ENCODE measurements around the gene SLC34A1.

Gene SLC34A1

DNA sequence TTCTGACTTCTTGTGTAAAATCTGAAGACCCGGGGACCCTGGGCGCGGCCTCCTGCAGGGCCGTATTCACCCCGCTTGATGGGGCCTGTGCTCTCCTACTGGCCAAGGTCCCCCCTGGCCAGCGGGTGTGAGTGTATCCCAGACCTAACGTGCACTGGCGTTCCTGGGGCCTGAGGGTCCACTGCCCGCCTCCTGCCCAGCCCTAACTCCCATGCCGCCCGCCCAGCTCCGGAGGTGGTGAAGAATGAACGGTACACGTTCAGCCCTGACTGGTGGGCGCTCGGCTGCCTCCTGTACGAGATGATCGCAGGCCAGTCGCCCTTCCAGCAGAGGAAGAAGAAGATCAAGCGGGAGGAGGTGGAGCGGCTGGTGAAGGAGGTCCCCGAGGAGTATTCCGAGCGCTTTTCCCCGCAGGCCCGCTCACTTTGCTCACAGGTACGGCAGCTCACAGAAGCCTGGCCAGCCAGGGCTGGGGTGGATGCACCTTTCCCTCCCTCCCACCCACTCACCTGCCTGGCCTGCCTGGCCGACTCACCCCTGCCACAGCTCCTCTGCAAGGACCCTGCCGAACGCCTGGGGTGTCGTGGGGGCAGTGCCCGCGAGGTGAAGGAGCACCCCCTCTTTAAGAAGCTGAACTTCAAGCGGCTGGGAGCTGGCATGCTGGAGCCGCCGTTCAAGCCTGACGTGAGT is 51.8 kb downstream of the SLC34A1 start:
- Histone ChIP-seq H3K27me3 (no peaks in the 10 kb centered on the region), H3K9ac (no peak overlapping the region), H3K4me2 (no peak overlapping the region), H3K4me1 (peaks cover 51% of the 10 kb centered on the region), H4K20me1 (peaks cover 6% of the 10 kb centered on the region; the same call in 1 of the 2 replicates), H3K9me3 (no peaks in the 10 kb centered on the region), H3K36me3 (peaks cover 89% of the 10 kb centered on the region), H3K4me3 (no peak overlapping the region), H3K27ac (peak overlapping the region; percentile 35; the same call in 1 of the 2 replicates)
- no peak for TF ChIP-seq Cebpa-rat (IDR thresholded peaks at IDR 0.05)

GRCh38 chr5:177437623-177438022 is 53.4 kb downstream of the SLC34A1 start:
- Histone ChIP-seq H3K4me1 (peaks cover 41% of the 10 kb centered on the region), H3K9me3 (no peaks in the 10 kb centered on the region), H3K9ac (no peak overlapping the region), H3K4me3 (no peak overlapping the region), H3K4me2 (no peak overlapping the region), H3K27me3 (no peaks in the 10 kb centered on the region), H3K27ac (no peak overlapping the region), H3K36me3 (peaks cover 100% of the 10 kb centered on the region), H4K20me1 (peaks cover 9% of the 10 kb centered on the region; the same call in 1 of the 2 replicates)
- TF ChIP-seq Cebpa-rat (IDR thresholded peaks at IDR 0.05), result no peak

GRCh38 chr5:177438468-177438867 is 54.2 kb downstream of the SLC34A1 start:
- Histone ChIP-seq H3K27me3 (no peaks in the 10 kb centered on the region), H3K9ac (no peak overlapping the region), H3K4me1 (peaks cover 32% of the 10 kb centered on the region), H3K9me3 (no peaks in the 10 kb centered on the region), H4K20me1 (peaks cover 9% of the 10 kb centered on the region; the same call in 1 of the 2 replicates), H3K27ac (no peak overlapping the region), H3K4me3 (no peak overlapping the region), H3K36me3 (peaks cover 100% of the 10 kb centered on the region), H3K4me2 (no peak overlapping the region)
- TF ChIP-seq Cebpa-rat (IDR thresholded peaks at IDR 0.05), result no peak

DNA sequence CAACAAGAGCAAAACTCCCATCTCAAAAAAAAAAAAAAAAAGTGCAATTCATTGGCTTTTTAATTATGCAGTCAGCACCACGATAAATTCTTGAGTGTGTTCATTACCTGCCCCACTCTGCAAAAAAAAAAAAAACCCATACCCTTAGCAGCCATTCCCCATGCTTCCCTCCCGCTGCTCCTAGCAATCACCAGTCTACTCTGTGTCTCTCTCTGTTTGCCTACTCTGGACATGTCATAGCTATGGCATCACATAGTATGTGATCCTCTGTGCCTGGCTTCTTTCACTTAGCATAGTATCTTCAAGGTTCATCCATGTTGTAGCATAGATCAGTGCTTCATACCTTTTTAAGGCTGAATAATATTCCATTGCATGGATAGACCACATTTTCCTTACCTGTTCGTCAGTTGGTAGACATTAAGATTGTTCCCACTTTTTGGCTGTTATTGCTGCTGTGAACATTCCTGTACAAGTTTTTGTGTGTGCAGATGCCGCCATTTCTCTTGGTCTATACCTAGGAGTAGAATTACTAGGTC is 55.4 kb downstream of the SLC34A1 start:
- TF ChIP-seq Cebpa-rat (IDR thresholded peaks at IDR 0.05), result no peak
- Histone ChIP-seq H3K36me3 (peaks cover 94% of the 10 kb centered on the region), H3K4me2 (no peak overlapping the region), H3K27me3 (no peaks in the 10 kb centered on the region), H3K9me3 (no peaks in the 10 kb centered on the region), H3K4me1 (peaks cover 29% of the 10 kb centered on the region), H3K27ac (no peak overlapping the region), H4K20me1 (peaks cover 9% of the 10 kb centered on the region; the same call in 1 of the 2 replicates), H3K4me3 (no peak overlapping the region), H3K9ac (no peak overlapping the region)

- peak overlapping the region; percentile 41; the same call in 1 of the 2 replicates for H3K27ac ChIP-seq
- TF ChIP-seq Cebpa-rat (IDR thresholded peaks at IDR 0.05), result no peak
- no peaks in the 10 kb centered on the region for H3K27me3 ChIP-seq
- H3K9me3 ChIP-seq, result no peaks in the 10 kb centered on the region
- 0 out of 2 replicates have a peak overlapping the region, but pooled peaks have one; percentile 34 for H3K9ac ChIP-seq
- peaks cover 86% of the 10 kb centered on the region for H3K36me3 ChIP-seq
- peaks cover 9% of the 10 kb centered on the region; the same call in 1 of the 2 replicates for H4K20me1 ChIP-seq
- peak overlapping the region; percentile 19; the same call in 1 of the 2 replicates for H3K4me2 ChIP-seq
- H3K4me3 ChIP-seq, result no peak overlapping the region
- peaks cover 36% of the 10 kb centered on the region for H3K4me1 ChIP-seq
Measured at GRCh38 chr5:177440211-177440989, 56.2 kb downstream of the SLC34A1 start.

DNA sequence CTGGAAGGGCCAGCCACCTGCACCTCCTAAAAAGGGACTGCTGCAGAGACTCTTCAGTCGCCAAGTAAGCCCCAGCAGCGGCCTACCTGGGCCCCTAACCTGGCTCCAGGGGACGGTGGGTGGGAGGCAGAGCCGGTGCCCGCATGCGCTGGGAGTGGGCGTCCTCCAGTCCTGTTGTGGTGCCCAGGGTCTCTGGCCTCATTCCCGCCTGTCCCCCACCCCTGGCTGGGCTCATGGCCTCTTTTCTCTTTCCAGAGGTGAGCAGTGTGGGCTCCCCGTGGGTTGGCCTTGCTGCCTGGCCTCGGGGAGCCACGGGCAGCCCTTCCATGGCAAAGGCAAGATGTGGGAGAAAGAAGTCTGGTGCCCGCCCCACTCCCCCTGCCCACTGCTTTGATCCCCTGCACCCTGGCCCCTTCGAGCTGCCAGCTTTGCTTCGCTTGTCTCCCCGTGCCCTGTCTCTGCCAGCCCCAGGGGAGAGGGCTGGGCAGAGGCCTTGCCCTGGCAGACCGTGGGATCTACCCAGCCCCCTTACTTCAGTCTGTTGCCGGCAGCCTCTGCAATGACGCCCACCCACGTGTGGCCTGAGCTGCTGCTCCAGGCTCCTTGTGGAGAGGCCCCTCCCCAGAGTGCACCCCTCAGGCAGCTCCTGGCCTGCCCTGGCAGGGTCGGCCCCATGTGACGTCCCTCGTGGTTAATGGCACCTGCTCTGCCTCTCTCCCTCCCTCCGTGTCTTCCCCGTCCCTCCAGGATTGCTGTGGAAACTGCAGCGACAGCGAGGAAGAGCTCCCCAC is 57.0 kb downstream of the SLC34A1 start:
- Histone ChIP-seq H3K4me2 (peak overlapping the region; percentile 19; the same call in 1 of the 2 replicates), H3K9me3 (no peaks in the 10 kb centered on the region), H3K27ac (peak overlapping the region; percentile 41), H3K4me1 (peaks cover 44% of the 10 kb centered on the region), H3K4me3 (no peak overlapping the region), H3K27me3 (no peaks in the 10 kb centered on the region), H3K9ac (no peak overlapping the region), H3K36me3 (peaks cover 78% of the 10 kb centered on the region), H4K20me1 (peaks cover 9% of the 10 kb centered on the region; the same call in 1 of the 2 replicates)
- TF ChIP-seq Cebpa-rat (IDR thresholded peaks at IDR 0.05), result no peak

DNA sequence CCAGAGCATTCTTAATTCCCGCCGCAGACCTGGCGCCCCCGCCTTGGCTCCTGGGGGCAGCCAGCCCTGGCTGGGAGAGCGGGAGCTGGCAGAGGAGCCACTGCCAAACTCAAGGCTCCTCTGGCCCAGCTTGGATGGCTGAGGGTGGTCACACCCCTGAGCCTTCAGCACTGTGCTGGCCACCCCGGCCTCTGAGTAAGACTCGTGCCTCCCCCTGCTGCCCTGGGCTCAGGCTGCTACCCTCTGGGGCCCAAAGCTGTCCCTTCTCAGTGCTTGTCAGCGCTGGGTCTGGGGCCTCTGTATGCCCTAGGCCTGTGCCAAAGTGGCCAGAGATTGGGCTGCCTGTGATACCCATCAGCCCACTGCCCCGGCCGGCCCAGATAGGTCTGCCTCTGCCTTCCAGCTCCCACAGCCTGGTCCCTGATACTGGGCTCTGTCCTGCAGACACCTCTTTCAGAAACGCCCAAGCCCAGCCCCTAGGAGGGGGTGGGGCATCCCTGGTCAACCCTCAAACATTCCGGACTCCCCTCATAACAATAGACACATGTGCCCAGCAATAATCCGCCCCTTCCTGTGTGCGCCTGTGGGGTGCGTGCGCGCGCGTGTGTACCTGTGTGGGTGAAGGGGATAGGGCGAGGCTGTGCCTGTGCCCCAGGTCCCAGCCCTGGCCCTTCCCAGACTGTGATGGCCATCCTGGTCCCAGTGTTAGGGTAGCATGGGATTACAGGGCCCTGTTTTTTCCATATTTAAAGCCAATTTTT is 58.0 kb downstream of the SLC34A1 start:
- Histone ChIP-seq H3K4me1 (peaks cover 45% of the 10 kb centered on the region), H3K27ac (no peak overlapping the region), H3K4me2 (no peak overlapping the region), H3K9ac (no peak overlapping the region), H3K9me3 (no peaks in the 10 kb centered on the region), H3K36me3 (peaks cover 67% of the 10 kb centered on the region), H3K4me3 (no peak overlapping the region), H4K20me1 (peaks cover 9% of the 10 kb centered on the region; the same call in 1 of the 2 replicates), H3K27me3 (no peaks in the 10 kb centered on the region)
- no peak for TF ChIP-seq Cebpa-rat (IDR thresholded peaks at IDR 0.05)

- no peak overlapping the region for H3K9ac ChIP-seq
- H3K4me1 ChIP-seq, result peaks cover 55% of the 10 kb centered on the region
- H3K4me3 ChIP-seq, result no peak overlapping the region
- no peaks in the 10 kb centered on the region for H3K9me3 ChIP-seq
- peaks cover 10% of the 10 kb centered on the region; the same call in 1 of the 2 replicates for H4K20me1 ChIP-seq
- H3K36me3 ChIP-seq, result peaks cover 56% of the 10 kb centered on the region
- TF ChIP-seq Cebpa-rat (IDR thresholded peaks at IDR 0.05), result no peak
- H3K27ac ChIP-seq, result no peak overlapping the region
- H3K27me3 ChIP-seq, result no peaks in the 10 kb centered on the region
- no peak overlapping the region for H3K4me2 ChIP-seq
Measured at GRCh38 chr5:177443144-177443983, 59.1 kb downstream of the SLC34A1 start.
